Peyer's patch (tissue), 4 donors: ENCODE results near the gene IKZF3. TPM values are rescaled to one million over a fixed set of nuclear protein-coding genes. Genes with fewer than 3 reads are reported as not detected.
"Not testable (repeated sequence)": the region's sequence is repeated elsewhere in the genome, so short reads cannot be mapped to it uniquely, and the experiment has no call there.

ENCODE experiments used
- DNase-seq, 3 donors: peaks; one replicate each; pipeline ENCODE4 v3.0.0-alpha.2; 2017 to 2019
- H3K27ac ChIP-seq, 4 donors: fragments of 200-600 bp; sonication (generic); one replicate each; pipeline ENCODE4 v1.5.1; 2016 to 2019
- H3K27me3 ChIP-seq, 2 donors: fragments of 200-600 bp; sonication (generic); one replicate each; pipeline ENCODE4 v1.5.1; 2019
- H3K36me3 ChIP-seq, 3 donors: fragments of 200-600 bp; sonication (generic); one replicate each; pipeline ENCODE4 v1.5.1; 2016 to 2019
- H3K4me1 ChIP-seq, 4 donors: fragments of 200-600 bp; sonication (generic); one replicate each; pipeline ENCODE4 v1.5.1; 2016 to 2019
- H3K4me3 ChIP-seq, 4 donors: fragments of 200-600 bp; sonication (generic); 1 replicate in 3 of 4; 2 replicates in 1 of 4; pipeline ENCODE4 v1.5.1; 2016 to 2019; ENCODE audit warnings: mild to moderate bottlenecking in 1 of 4
- H3K9me3 ChIP-seq, 4 donors: fragments of 200-600 bp; sonication (generic); one replicate each; pipeline ENCODE4 v1.5.1; 2016 to 2019; ENCODE audit warnings: mild to moderate bottlenecking in 1 of 4
- CTCF ChIP-seq, 6 experiments: fragments of 450-650 bp in 4 of 6; fragments of 200-600 bp in 2 of 6; sonication (generic) in 1 of 6; IDR thresholded peaks; one replicate each; pipeline ENCODE4 v1.5.1; 2017 to 2019; ENCODE audit warnings: antibody characterized with exemption in 6 of 6, mild to moderate bottlenecking in 3 of 6, moderate library complexity in 1 of 6
- POLR2A ChIP-seq, 2 donors: fragments of 450-650 bp; IDR thresholded peaks; one replicate each; pipeline ENCODE4 v1.5.1; 2017; ENCODE audit warnings: antibody characterized with exemption in 2 of 2, mild to moderate bottlenecking in 2 of 2, moderate library complexity in 2 of 2
- total RNA-seq, 4 donors: library from RNA; depleted of rRNA; stranded (reverse); fragments of >200 nt; gene quantifications; one replicate each; pipeline ENCODE4 v1.1.0, GENCODE V29; 2016

Gene IKZF3
- total RNA-seq, 4 donors from 2014 or later: 5.4 to 45.4 (median 7.0) TPM

GRCh38 chr17:39852239-39852638 lies 11.9 kb downstream of the IKZF3 start:
- Histone ChIP-seq H3K4me1 (no peaks in the 10 kb centered on the region), H3K4me3 (no peak overlapping the region), H3K36me3 (no peaks in the 10 kb centered on the region), H3K27me3 (no peaks in the 10 kb centered on the region), H3K27ac (peak overlapping the region in 1 of 4 donors; percentile 11), H3K9me3 (no peaks in the 10 kb centered on the region)
- DNase-seq: no peak
- TF ChIP-seq CTCF (IDR thresholded peaks at IDR 0.05): no peak
- TF ChIP-seq POLR2A (IDR thresholded peaks at IDR 0.05): no peak

GRCh38 chr17:39850186-39850585 lies 13.9 kb downstream of the IKZF3 start:
- H3K36me3 ChIP-seq, H3K27ac ChIP-seq, H3K9me3 ChIP-seq, DNase-seq, H3K27me3 ChIP-seq, H3K4me1 ChIP-seq, H3K4me3 ChIP-seq: not testable (repeated sequence)

GRCh38 chr17:39848600-39848999 lies 15.5 kb downstream of the IKZF3 start:
- Histone ChIP-seq H3K4me1 (no peaks in the 10 kb centered on the region), H3K27me3 (no peaks in the 10 kb centered on the region), H3K4me3 (no peak overlapping the region), H3K36me3 (no peaks in the 10 kb centered on the region), H3K27ac (peak overlapping the region in 1 of 4 donors; percentile 44), H3K9me3 (no peaks in the 10 kb centered on the region)
- peak in 2 of 3 donors; percentile 51 to 52 for DNase-seq
- TF ChIP-seq POLR2A (IDR thresholded peaks at IDR 0.05) (no peak), CTCF (IDR thresholded peaks at IDR 0.05) (no peak)

- Histone ChIP-seq H3K9me3 (no peaks in the 10 kb centered on the region), H3K36me3 (no peaks in the 10 kb centered on the region), H3K4me1 (no peaks in the 10 kb centered on the region), H3K4me3 (no peak overlapping the region), H3K27me3 (no peaks in the 10 kb centered on the region), H3K27ac (no peak overlapping the region)
- no peak for DNase-seq
- TF ChIP-seq CTCF (IDR thresholded peaks at IDR 0.05) (no peak), POLR2A (IDR thresholded peaks at IDR 0.05) (no peak)
These were observed 17.9 kb downstream of the IKZF3 start for GRCh38 chr17:39846205-39846604.

- DNase-seq: no peak
- H3K4me1 ChIP-seq: no peaks in the 10 kb centered on the region
- TF ChIP-seq POLR2A (IDR thresholded peaks at IDR 0.05): no peak
- TF ChIP-seq CTCF (IDR thresholded peaks at IDR 0.05): no peak
- H3K4me3 ChIP-seq: no peak overlapping the region
- no peaks in the 10 kb centered on the region for H3K27me3 ChIP-seq
- H3K9me3 ChIP-seq: no peaks in the 10 kb centered on the region
- no peak overlapping the region for H3K27ac ChIP-seq
- H3K36me3 ChIP-seq: no peaks in the 10 kb centered on the region
These were observed 18.9 kb downstream of the IKZF3 start for GRCh38 chr17:39845052-39845846.

- Histone ChIP-seq H3K36me3 (no peaks in the 10 kb centered on the region), H3K27me3 (no peaks in the 10 kb centered on the region), H3K27ac (no peak overlapping the region), H3K9me3 (peaks cover 0 to 6% (median 3%) of the 10 kb centered on the region in 4 donors), H3K4me1 (no peaks in the 10 kb centered on the region), H3K4me3 (no peak overlapping the region)
- DNase-seq: no peak
- no peak for TF ChIP-seq CTCF (IDR thresholded peaks at IDR 0.05)
- TF ChIP-seq POLR2A (IDR thresholded peaks at IDR 0.05): no peak
These were observed 22.9 kb downstream of the IKZF3 start for GRCh38 chr17:39841134-39841683.
